Naive thymus-derived CD4-positive, alpha-beta T cell (primary cell): ENCODE results near the gene DIS3L2. TPM values are rescaled to one million over a fixed set of nuclear protein-coding genes. Genes with fewer than 3 reads are reported as not detected.

Source experiments
- ATAC-seq: fragments of 150-1000 bp; cut with Tn5 transposase; 2 replicates; pipeline ENCODE4 v1.10.0; 2021; ENCODE audit warnings: mild to moderate bottlenecking, moderate library complexity
- CTCF ChIA-PET: fragments of 350-600 bp; sonication (Branson Sonifier 250); formaldehyde crosslinking; loops from one replicate; lab custom pipeline; 2021; ENCODE audit warnings: antibody characterized with exemption; lab: Charles Lee
- POLR2A ChIA-PET: fragments of 350-600 bp; sonication (Branson Sonifier 250); formaldehyde crosslinking; loops from one replicate; lab custom pipeline; 2021; ENCODE audit warnings: antibody characterized with exemption, inconsistent platforms; lab: Charles Lee
- DNase-seq, 9 donors: peaks; one replicate each; pipeline versions ENCODE4 v3.0.0 to v3.0.0-alpha.2; 2020 to 2022; ENCODE audit warnings: mixed read lengths in 1 of 9
- H3K27ac ChIP-seq: one replicate; pipeline ENCODE4 v1.7.0; 2013; ENCODE audit warnings: mild to moderate bottlenecking, low read depth, low read length, moderate library complexity
- H3K27me3 ChIP-seq, 2 donors: one replicate each; pipeline ENCODE4 v1.7.0; 2013; ENCODE audit warnings: low read length in 2 of 2, mild to moderate bottlenecking in 2 of 2, moderate library complexity in 2 of 2; ENCODE audit not compliant: control insufficient read depth in 2 of 2, insufficient read depth in 2 of 2
- H3K36me3 ChIP-seq, 3 experiments: 1 replicate in 2 of 3; 2 replicates in 1 of 3; pipeline ENCODE4 v1.7.0; 2013; ENCODE audit warnings: low read length in 3 of 3, mild to moderate bottlenecking in 3 of 3, moderate library complexity in 1 of 3; ENCODE audit not compliant: insufficient read depth in 3 of 3, control insufficient read depth in 2 of 3
- H3K4me1 ChIP-seq, 2 donors: one replicate each; pipeline ENCODE4 v1.7.0; 2013; ENCODE audit warnings: low read length in 2 of 2, mild to moderate bottlenecking in 2 of 2, moderate library complexity in 1 of 2; ENCODE audit not compliant: control insufficient read depth in 2 of 2, insufficient read depth in 2 of 2
- H3K4me3 ChIP-seq: 2 replicates; pipeline ENCODE4 v1.7.0; 2013; ENCODE audit warnings: mild to moderate bottlenecking, low read length
- H3K9me3 ChIP-seq, 3 experiments: 1 replicate in 2 of 3; 2 replicates in 1 of 3; pipeline ENCODE4 v1.7.0; 2013; ENCODE audit warnings: low read length in 3 of 3; ENCODE audit not compliant: control insufficient read depth in 2 of 3
- H3K27ac Mint-ChIP-seq, 9 donors: one replicate each; pipeline ENCODE4 v1.8.0; 2020 to 2022; ENCODE audit warnings: mixed read lengths in 9 of 9, mild to moderate bottlenecking in 8 of 9, moderate library complexity in 5 of 9, inconsistent platforms in 2 of 9
- H3K27me3 Mint-ChIP-seq, 5 donors: one replicate each; pipeline ENCODE4 v1.8.0; 2021 to 2022; ENCODE audit warnings: mixed read lengths in 5 of 5, mild to moderate bottlenecking in 1 of 5
- H3K36me3 Mint-ChIP-seq, 5 donors: one replicate each; pipeline ENCODE4 v1.8.0; 2020 to 2022; ENCODE audit warnings: mixed read lengths in 5 of 5, mild to moderate bottlenecking in 3 of 5, inconsistent platforms in 1 of 5
- H3K4me1 Mint-ChIP-seq, 7 donors: one replicate each; pipeline ENCODE4 v1.8.0; 2020 to 2022; ENCODE audit warnings: mixed read lengths in 7 of 7, mild to moderate bottlenecking in 3 of 7, inconsistent platforms in 1 of 7
- H3K4me3 Mint-ChIP-seq, 10 donors: one replicate each; pipeline ENCODE4 v1.8.0; 2020 to 2022; ENCODE audit warnings: mild to moderate bottlenecking in 10 of 10, mixed read lengths in 10 of 10, moderate library complexity in 6 of 10, inconsistent platforms in 2 of 10
- H3K9me3 Mint-ChIP-seq, 11 donors: one replicate each; pipeline ENCODE4 v1.8.0; 2020 to 2022; ENCODE audit warnings: mixed read lengths in 11 of 11, mild to moderate bottlenecking in 4 of 11, inconsistent platforms in 1 of 11, moderate library complexity in 1 of 11
- intact Hi-C, 2 donors: fragments of 100-400 bp; cut with micrococcal nuclease; formaldehyde crosslinking; loops; one replicate each; pipeline ENCODE4 v1.15.1; 2023
- polyA plus RNA-seq, 2 donors: library from polyadenylated mRNA; unstranded; fragments of 300-500 nt; fragmentation: Illumina TruSeq; gene quantifications; one replicate each; pipeline ENCODE4 v1.2.3, GENCODE V29; 2021
- total RNA-seq, 6 experiments: library from RNA in 5 of 6; stranded (reverse) in 5 of 6; gene quantifications; 1 replicate in 5 of 6; 2 replicates in 1 of 6; pipeline ENCODE4 v1.2.3 and lab custom pipeline; 2021 to 2026

DIS3L2 gene
- total and polyA plus RNA-seq, 7 experiments from 2014 or later, result 17.9 to 78.4 (median 59.7) TPM

DNA sequence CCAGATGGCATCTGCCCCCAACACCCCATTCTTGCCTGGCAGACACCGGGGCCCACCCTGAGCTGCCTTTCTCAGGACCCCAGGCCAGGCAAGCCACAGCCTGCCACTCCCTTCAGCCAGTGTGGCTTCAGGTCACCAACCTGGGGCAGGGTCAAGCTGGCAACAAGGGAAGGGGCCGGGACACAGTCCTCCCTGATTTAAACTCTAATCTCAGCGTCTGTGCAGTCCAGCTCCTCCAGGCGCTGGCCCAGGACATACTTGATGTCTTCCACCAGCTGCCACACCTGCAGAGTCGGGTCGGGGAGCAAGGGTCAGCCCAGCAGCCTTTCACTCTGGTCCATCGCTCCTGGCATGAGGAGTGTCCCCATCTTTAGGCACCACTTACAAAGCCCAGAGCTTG, 388.0 kb downstream of the DIS3L2 start:
- DNase-seq (no peak), ATAC-seq (no peak)
- Histone ChIP-seq H3K27me3 (peaks cover 0 to 9% of the 10 kb centered on the region in 2 donors), H3K27ac (no peak overlapping the region), H3K36me3 (no peaks in the 10 kb centered on the region), H3K9me3 (no peaks in the 10 kb centered on the region), H3K4me3 (no peak overlapping the region), H3K4me1 (peaks cover 7 to 27% of the 10 kb centered on the region in 2 donors)
- Mint-ChIP-seq H3K9me3 (peaks cover 0 to 7% (median 0%) of the 10 kb centered on the region in 11 donors), H3K36me3 (no peaks in the 10 kb centered on the region), H3K27me3 (peaks cover 8 to 49% (median 11%) of the 10 kb centered on the region in 5 donors), H3K4me1 (peaks cover 0 to 19% (median 8%) of the 10 kb centered on the region in 7 donors), H3K27ac (no peak overlapping the region), H3K4me3 (no peak overlapping the region)
- CTCF ChIA-PET, result no interaction called here
- POLR2A ChIA-PET, result no interaction called here
- intact Hi-C loops, result no loop called here

DNA sequence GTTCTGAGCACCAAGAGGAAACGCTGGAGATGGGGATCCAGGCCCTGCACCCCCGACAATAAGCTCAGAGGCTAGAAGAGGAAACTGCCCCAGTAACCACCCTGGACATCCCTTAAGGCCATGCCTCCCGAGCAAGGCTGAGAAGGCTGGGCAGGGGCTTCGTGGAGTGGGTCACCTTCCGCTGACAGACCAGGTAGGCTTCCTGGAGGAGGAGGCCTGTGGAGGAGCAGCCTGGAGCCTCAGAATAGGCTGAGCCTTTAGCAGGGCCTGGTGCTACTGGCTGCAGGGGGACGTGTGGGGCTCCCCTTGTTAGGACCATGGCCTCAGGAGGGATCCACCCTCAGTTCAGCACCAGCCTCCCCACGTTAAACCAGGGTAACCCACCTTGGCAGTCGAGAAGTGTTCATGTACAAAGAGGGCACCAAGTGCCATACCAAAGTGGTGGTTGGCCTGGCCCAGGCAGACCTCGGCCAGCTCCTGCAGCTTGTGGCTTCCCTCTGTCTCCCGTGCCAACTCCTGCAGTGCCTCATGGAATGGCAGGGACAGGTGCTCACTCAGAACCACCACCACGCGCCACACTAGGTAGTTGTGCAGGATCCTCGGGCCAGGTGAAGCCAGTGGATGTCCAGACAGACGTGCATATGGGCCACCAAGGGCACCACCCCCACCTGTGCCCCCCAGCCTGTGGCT, 388.6 kb downstream of the DIS3L2 start:
- Histone ChIP-seq H3K27ac (no peak overlapping the region), H3K27me3 (peaks cover 0 to 9% of the 10 kb centered on the region in 2 donors), H3K9me3 (no peaks in the 10 kb centered on the region), H3K4me1 (peaks cover 7 to 27% of the 10 kb centered on the region in 2 donors), H3K36me3 (no peaks in the 10 kb centered on the region), H3K4me3 (no peak overlapping the region)
- no peaks in the 10 kb centered on the region for H3K36me3 Mint-ChIP-seq
- ChIA-PET CTCF (no interaction called here), POLR2A (no interaction called here)
- H3K4me3 Mint-ChIP-seq, result peak overlapping the region in 8 of 10 donors; percentile 16 to 83 (median 29)
- DNase-seq (no peak), ATAC-seq (no peak)
- H3K27me3 Mint-ChIP-seq, result peaks cover 8 to 51% (median 15%) of the 10 kb centered on the region in 5 donors
- intact Hi-C loops, result no loop called here
- H3K4me1 Mint-ChIP-seq, result peaks cover 0 to 19% (median 6%) of the 10 kb centered on the region in 7 donors
- no peak overlapping the region for H3K27ac Mint-ChIP-seq
- peaks cover 0 to 7% (median 0%) of the 10 kb centered on the region in 11 donors for H3K9me3 Mint-ChIP-seq

DNA sequence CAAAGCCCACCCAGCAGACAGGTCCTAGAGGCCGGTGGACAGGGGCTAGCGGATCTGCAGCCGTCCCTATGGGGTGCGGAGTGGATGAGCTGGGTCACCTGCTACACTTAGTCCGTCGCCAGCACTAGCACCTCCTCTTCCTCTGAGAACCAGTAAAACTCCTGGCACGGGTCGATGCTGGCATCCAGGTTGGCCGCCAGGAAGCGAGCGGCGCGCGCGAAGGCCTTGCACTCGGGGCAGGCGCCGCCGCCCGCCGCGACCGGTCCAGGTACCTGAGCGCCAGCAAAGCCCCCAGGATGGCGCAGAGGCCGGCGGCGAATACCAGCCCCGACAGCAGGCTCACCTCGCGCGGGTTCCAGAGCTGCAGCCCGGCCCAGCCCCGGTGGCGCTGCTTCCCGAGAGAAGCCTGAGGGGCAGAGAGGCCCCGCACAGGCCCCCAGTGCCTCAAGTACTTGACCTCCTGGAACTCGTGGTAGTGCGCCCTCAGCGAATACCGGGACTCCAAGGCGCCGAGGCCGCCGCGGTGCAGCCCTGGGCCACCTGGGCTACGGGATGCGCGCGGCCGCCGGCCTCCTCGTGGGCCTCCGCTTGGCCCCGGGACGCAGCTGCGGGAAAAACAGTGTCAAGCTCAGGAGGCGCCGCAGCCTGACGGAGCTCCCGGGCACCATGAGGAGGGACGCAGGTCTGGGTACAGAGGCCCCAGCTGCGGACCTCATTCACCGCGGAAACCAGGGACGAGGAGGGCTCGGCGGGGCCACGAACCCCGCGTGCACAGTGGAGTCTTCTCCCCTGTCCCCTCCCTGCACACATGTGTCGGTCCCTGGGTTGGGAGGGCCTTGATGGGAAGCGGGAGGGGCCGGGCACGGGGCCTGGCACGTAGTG, 389.5 kb downstream of the DIS3L2 start:
- H3K4me3 Mint-ChIP-seq, result peak overlapping the region in 8 of 10 donors; percentile 16 to 83 (median 60)
- no peak overlapping the region for H3K27ac Mint-ChIP-seq
- Histone ChIP-seq H3K36me3 (no peaks in the 10 kb centered on the region), H3K4me1 (peaks cover 7 to 27% of the 10 kb centered on the region in 2 donors), H3K9me3 (no peaks in the 10 kb centered on the region), H3K4me3 (no peak overlapping the region), H3K27ac (no peak overlapping the region), H3K27me3 (peaks cover 0 to 9% of the 10 kb centered on the region in 2 donors)
- intact Hi-C loops, result no loop called here
- H3K9me3 Mint-ChIP-seq, result peaks cover 0 to 7% (median 0%) of the 10 kb centered on the region in 11 donors
- DNase-seq (no peak), ATAC-seq (peak; percentile 23)
- CTCF ChIA-PET, result no interaction called here
- peaks cover 8 to 51% (median 18%) of the 10 kb centered on the region in 5 donors for H3K27me3 Mint-ChIP-seq
- H3K4me1 Mint-ChIP-seq, result peaks cover 0 to 19% (median 6%) of the 10 kb centered on the region in 7 donors
- H3K36me3 Mint-ChIP-seq, result no peaks in the 10 kb centered on the region
- POLR2A ChIA-PET, result no interaction called here

DNA sequence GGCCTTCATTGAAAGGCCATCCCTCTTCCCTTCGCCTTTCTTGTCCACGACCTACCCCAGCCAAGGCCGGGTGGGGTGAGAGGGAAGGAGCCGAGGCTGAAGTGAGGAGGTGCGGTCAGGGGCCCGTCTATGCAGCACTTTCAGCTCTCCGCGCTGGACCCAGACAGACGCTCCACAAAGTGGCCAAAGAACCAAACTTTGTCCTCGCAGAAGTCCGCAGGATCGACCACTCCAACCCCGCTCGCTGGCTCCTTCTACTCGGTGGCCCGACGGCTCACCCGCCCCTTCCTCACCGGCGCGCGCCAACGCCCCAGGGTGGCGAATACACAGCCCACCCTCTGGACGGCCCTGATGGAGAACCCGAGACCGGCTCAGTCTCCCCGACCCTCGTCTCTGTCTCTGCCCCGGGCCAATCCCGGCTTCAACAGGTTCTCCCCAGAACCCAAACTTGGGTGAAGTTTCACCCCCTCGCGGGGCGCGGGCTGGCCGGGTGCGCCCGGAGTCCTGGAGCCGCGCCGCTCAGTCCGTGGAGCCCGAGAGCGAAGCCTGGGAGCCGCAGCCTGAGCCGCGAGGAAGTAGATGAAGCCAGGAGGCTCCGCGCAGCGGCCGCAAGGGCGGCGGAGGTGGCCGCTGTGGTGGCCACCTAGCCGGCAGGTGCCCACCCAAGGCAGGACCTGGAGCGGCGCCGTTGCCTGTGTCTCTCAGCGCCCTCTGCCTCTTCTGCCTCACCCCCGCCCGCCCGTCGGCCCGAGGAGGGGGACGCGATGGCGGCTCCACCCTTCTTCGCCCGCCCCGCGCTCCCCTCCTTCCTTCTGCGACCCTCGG, 390.4 kb downstream of the DIS3L2 start:
- Mint-ChIP-seq H3K27me3 (peaks cover 8 to 48% (median 18%) of the 10 kb centered on the region in 5 donors), H3K4me1 (peaks cover 0 to 19% (median 6%) of the 10 kb centered on the region in 7 donors), H3K9me3 (peaks cover 0 to 9% (median 0%) of the 10 kb centered on the region in 11 donors), H3K4me3 (peak overlapping the region in 9 of 10 donors; percentile 12 to 83 (median 60)), H3K36me3 (no peaks in the 10 kb centered on the region), H3K27ac (no peak overlapping the region)
- ATAC-seq (no peak), DNase-seq (no peak)
- ChIA-PET POLR2A (no interaction called here), CTCF (no interaction called here)
- peaks cover 0 to 9% of the 10 kb centered on the region in 2 donors for H3K27me3 ChIP-seq
- intact Hi-C loops, result no loop called here
- H3K4me3 ChIP-seq, result no peak overlapping the region
- peaks cover 7 to 27% of the 10 kb centered on the region in 2 donors for H3K4me1 ChIP-seq
- no peaks in the 10 kb centered on the region for H3K9me3 ChIP-seq
- no peak overlapping the region for H3K27ac ChIP-seq
- H3K36me3 ChIP-seq, result no peaks in the 10 kb centered on the region

DNA sequence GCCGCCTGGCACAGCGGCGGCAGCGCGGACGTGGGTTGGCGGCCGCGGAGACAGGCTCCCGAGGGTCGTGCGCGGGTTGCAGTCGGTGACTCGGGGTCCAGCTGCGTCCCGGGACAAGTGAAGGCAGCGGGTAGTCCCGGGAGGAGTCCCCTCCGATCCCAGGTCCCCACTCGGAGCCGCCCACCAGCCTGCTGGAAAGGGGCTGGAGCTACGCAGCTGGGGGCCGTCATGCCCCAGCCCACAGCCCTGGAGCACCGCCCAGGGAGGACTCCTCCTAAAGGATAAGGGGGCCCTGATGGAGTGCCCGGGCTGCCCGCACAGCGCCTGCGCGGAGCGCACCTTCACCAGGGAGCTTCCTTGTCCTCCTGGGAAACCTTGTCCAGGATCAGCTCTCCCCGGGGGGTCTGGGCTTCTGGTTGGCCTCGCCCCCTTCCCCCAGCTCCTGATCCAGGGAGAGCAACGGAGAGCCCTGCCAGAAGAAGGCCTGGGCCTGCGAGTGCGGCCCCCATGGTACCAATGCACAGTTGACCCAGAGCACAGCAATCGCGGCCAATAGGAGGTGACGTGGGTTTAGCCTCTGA, 391.1 kb downstream of the DIS3L2 start:
- Histone ChIP-seq H3K4me1 (peaks cover 7 to 27% of the 10 kb centered on the region in 2 donors), H3K4me3 (no peak overlapping the region), H3K27ac (no peak overlapping the region), H3K36me3 (no peaks in the 10 kb centered on the region), H3K9me3 (no peaks in the 10 kb centered on the region), H3K27me3 (peaks cover 0 to 9% of the 10 kb centered on the region in 2 donors)
- intact Hi-C loops, result no loop called here
- no peak for DNase-seq
- ATAC-seq, result peak; percentile 17
- ChIA-PET CTCF (no interaction called here), POLR2A (no interaction called here)
- Mint-ChIP-seq H3K27me3 (peaks cover 8 to 49% (median 19%) of the 10 kb centered on the region in 5 donors), H3K36me3 (no peaks in the 10 kb centered on the region), H3K27ac (no peak overlapping the region), H3K9me3 (peaks cover 0 to 8% (median 0%) of the 10 kb centered on the region in 11 donors), H3K4me1 (peaks cover 0 to 19% (median 6%) of the 10 kb centered on the region in 7 donors), H3K4me3 (peak overlapping the region in 2 of 10 donors; percentile 10 to 58)

DNA sequence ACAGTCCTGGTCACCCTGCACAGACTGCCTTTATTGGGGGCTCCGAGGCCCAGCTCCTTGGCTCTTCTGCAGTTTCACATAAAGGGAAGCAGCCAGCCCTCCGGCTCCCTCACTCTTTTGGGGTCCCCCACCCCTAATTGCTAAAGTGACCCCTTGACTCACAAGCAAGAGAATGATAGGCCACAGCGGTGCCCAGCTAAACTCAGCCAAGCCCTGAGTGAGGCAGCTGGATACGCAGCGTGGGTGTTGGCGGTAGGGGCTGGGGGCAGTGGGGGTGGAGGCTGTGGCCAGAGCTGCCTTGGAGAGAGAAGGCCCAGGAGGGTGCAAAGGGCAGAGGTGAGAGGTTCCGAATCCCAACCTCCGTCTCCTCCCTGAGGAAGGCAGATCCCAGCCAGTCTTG, 391.6 kb downstream of the DIS3L2 start:
- intact Hi-C loops, result no loop called here
- H3K9me3 Mint-ChIP-seq, result peaks cover 0 to 8% (median 0%) of the 10 kb centered on the region in 11 donors
- POLR2A ChIA-PET, result no interaction called here
- Histone ChIP-seq H3K4me1 (peaks cover 7 to 27% of the 10 kb centered on the region in 2 donors), H3K27ac (no peak overlapping the region), H3K4me3 (no peak overlapping the region), H3K27me3 (peaks cover 0 to 9% of the 10 kb centered on the region in 2 donors), H3K36me3 (no peaks in the 10 kb centered on the region), H3K9me3 (no peaks in the 10 kb centered on the region)
- no peak overlapping the region for H3K27ac Mint-ChIP-seq
- peaks cover 0 to 19% (median 6%) of the 10 kb centered on the region in 7 donors for H3K4me1 Mint-ChIP-seq
- no peak for DNase-seq
- no peak for ATAC-seq
- peaks cover 8 to 47% (median 19%) of the 10 kb centered on the region in 5 donors for H3K27me3 Mint-ChIP-seq
- H3K4me3 Mint-ChIP-seq, result peak overlapping the region in 2 of 10 donors; percentile 10 to 58
- no peaks in the 10 kb centered on the region for H3K36me3 Mint-ChIP-seq
- CTCF ChIA-PET, result no interaction called here
